PC-9 (cell line): ENCODE results near the gene TRIM66. TPM values are rescaled to one million over a fixed set of nuclear protein-coding genes. Genes with fewer than 3 reads are reported as not detected.

Source experiments
- BruUV-seq: library from RNA; stranded (reverse); fragments of 400-500 nt; replicated peaks from 2 replicates; lab custom pipeline; 2021; lab: Mats Ljungman, UMichigan
- CTCF ChIA-PET: fragments of 300-600 bp; sonication (Branson Sonifier 250); formaldehyde crosslinking; loops from one replicate; lab custom pipeline; 2022; ENCODE audit warnings: antibody characterized with exemption; lab: Charles Lee
- POLR2A ChIA-PET: fragments of 300-600 bp; sonication (Branson Sonifier 250); formaldehyde crosslinking; loops from one replicate; lab custom pipeline; 2022; ENCODE audit warnings: antibody characterized with exemption; ENCODE audit not compliant: unreplicated experiment; lab: Charles Lee
- DNase-seq, 2 experiments: peaks; one replicate each; pipeline versions ENCODE4 v3.0.0 to v3.0.0-alpha.2; 2015 to 2022; ENCODE audit warnings: mixed read lengths in 1 of 2
- H2AFZ ChIP-seq: fragments of 200-600 bp; sonication (generic); 2 replicates; pipeline ENCODE4 v1.8.1; 2017; ENCODE audit warnings: antibody characterized with exemption
- H3F3A ChIP-seq: fragments of 200-600 bp; sonication (generic); 2 replicates; pipeline ENCODE4 v1.8.1; 2017; ENCODE audit warnings: antibody characterized with exemption, mild to moderate bottlenecking, low read depth; ENCODE audit not compliant: insufficient read depth
- H3K27ac ChIP-seq: fragments of 200-600 bp; sonication (generic); 2 replicates; pipeline ENCODE4 v1.6.1; 2016; ENCODE audit warnings: mixed run types
- H3K27me3 ChIP-seq: fragments of 200-600 bp; sonication (generic); 2 replicates; pipeline ENCODE4 v1.6.1; 2016; ENCODE audit warnings: low read depth, mixed run types; ENCODE audit not compliant: insufficient read depth
- H3K36me3 ChIP-seq: fragments of 200-600 bp; sonication (generic); 2 replicates; pipeline ENCODE4 v1.6.1; 2016; ENCODE audit warnings: low read depth, mixed run types
- H3K4me1 ChIP-seq: fragments of 200-600 bp; sonication (generic); replicated peaks from 2 replicates; pipeline ENCODE4 v1.6.1; 2016; ENCODE audit warnings: mixed run types; ENCODE audit not compliant: insufficient read depth
- H3K4me2 ChIP-seq: fragments of 200-600 bp; sonication (generic); 2 replicates; pipeline ENCODE4 v1.6.1; 2017; ENCODE audit warnings: mixed run types
- H3K4me3 ChIP-seq: fragments of 200-600 bp; sonication (generic); 2 replicates; pipeline ENCODE4 v1.6.1; 2016; ENCODE audit warnings: mixed run types
- H3K79me2 ChIP-seq: fragments of 200-600 bp; sonication (generic); 2 replicates; pipeline ENCODE4 v1.6.1; 2017; ENCODE audit warnings: low read depth, mixed run types
- H3K9me2 ChIP-seq: fragments of 200-600 bp; sonication (generic); 2 replicates; pipeline ENCODE4 v1.8.1; 2017; ENCODE audit warnings: mild to moderate bottlenecking; ENCODE audit not compliant: insufficient read depth
- H3K9me3 ChIP-seq: fragments of 200-600 bp; sonication (generic); 2 replicates; pipeline ENCODE4 v1.8.1; 2016; ENCODE audit warnings: low read depth; ENCODE audit not compliant: insufficient read depth
- H4K20me1 ChIP-seq: fragments of 200-600 bp; sonication (generic); 2 replicates; pipeline ENCODE4 v1.8.1; 2017; ENCODE audit not compliant: insufficient read depth
- EZH2 ChIP-seq: fragments of 200-600 bp; sonication (generic); IDR thresholded peaks from 2 replicates; pipeline ENCODE4 v1.8.0; 2017; ENCODE audit warnings: antibody characterized with exemption, low read depth
- intact Hi-C: fragments of 100-400 bp; cut with micrococcal nuclease; formaldehyde crosslinking; loops from one replicate; pipeline ENCODE4 v1.10.0; 2022; ENCODE audit not compliant: unreplicated experiment
- total RNA-seq: library from RNA; stranded (reverse); gene quantifications from 2 replicates; pipeline ENCODE4 v1.2.3, GENCODE V29; 2021
- TF ChIP-seq, protein P1 (sequence below): fragments of 200-600 bp; sonication (generic); conservative IDR thresholded peaks from 2 replicates; pipeline ENCODE4 v1.6.1; 2017; ENCODE audit warnings: mixed run types, antibody characterized with exemption, mild to moderate bottlenecking, moderate library complexity

TRIM66 gene
- total RNA-seq, 1 experiment from 2014 or later: 17.0 TPM

DNA sequence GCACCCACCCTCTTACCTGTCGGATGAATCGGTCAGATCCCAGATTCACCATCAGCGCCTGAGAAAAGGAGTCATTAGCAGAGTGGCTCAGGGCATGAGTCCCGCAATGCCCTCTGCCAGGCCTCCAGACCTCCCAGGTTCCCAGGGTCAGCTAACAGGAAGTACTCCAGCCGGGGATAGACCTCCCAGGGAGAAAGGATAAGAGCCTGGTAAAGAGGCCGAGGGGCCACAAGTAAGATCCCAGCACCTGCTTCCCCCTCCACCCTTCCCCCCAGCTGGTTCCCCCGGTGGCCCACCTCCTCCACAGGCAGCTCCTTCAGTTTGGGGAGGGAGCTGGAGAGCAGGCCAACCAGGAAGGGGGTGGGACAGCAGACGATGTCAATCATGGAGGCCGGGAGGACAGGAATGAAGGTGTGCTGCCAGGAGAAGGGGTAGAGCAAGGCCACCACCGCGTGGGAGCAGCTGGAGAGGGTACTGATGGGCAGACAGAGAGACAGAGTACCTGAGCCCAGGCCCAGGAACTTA lies 16.5 kb upstream of the TRIM66 start:
- no peak for DNase-seq
- no peak overlapping the region for H3K4me2 ChIP-seq
- H4K20me1 ChIP-seq: no peaks in the 10 kb centered on the region
- H2AFZ ChIP-seq: no peak overlapping the region
- intact Hi-C loops: no loop called here
- H3K4me1 ChIP-seq: no peaks in the 10 kb centered on the region
- TF ChIP-seq, protein P1, sequence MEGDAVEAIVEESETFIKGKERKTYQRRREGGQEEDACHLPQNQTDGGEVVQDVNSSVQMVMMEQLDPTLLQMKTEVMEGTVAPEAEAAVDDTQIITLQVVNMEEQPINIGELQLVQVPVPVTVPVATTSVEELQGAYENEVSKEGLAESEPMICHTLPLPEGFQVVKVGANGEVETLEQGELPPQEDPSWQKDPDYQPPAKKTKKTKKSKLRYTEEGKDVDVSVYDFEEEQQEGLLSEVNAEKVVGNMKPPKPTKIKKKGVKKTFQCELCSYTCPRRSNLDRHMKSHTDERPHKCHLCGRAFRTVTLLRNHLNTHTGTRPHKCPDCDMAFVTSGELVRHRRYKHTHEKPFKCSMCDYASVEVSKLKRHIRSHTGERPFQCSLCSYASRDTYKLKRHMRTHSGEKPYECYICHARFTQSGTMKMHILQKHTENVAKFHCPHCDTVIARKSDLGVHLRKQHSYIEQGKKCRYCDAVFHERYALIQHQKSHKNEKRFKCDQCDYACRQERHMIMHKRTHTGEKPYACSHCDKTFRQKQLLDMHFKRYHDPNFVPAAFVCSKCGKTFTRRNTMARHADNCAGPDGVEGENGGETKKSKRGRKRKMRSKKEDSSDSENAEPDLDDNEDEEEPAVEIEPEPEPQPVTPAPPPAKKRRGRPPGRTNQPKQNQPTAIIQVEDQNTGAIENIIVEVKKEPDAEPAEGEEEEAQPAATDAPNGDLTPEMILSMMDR: no peak
- no peak for TF ChIP-seq EZH2
- H3K27ac ChIP-seq: no peak overlapping the region
- BruUV-seq: no TSS peak
- H3K9me3 ChIP-seq: no peaks in the 10 kb centered on the region
- no peaks in the 10 kb centered on the region for H3K9me2 ChIP-seq
- H3K27me3 ChIP-seq: no peaks in the 10 kb centered on the region
- H3K36me3 ChIP-seq: no peaks in the 10 kb centered on the region
- ChIA-PET CTCF (no interaction called here), POLR2A (interaction anchor here (0.5 kb wide), 1 partner anchor 88 kb away, joined by 4 read pairs; no protein-coding TSS in a partner anchor)
- no peaks in the 10 kb centered on the region for H3K79me2 ChIP-seq
- no peaks in the 10 kb centered on the region for H3F3A ChIP-seq
- H3K4me3 ChIP-seq: no peak overlapping the region

DNA sequence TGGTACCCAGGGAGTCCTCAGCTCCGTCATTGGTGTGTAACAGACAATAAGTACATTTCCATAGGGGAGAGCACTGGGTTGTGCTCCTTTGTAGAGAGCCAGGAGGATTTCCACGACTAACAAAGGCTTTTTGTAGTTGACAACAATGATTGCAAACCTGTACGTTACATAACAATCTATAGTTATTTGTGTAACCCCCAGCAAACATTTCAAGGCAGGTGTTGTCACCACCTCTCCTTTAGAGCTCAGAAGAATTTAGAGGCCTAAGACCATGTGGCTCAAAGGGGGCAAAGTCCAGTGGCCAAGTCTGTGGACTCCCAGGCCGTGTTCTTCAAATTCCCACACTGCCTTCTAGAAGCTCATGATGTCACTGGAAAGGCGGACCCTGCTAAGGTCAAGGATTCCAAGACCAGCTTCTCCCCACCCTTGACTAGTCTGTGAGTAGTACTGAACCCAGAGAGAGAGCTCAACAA lies 15.9 kb upstream of the TRIM66 start:
- DNase-seq: no peak
- Histone ChIP-seq H3K9me3 (no peaks in the 10 kb centered on the region), H3K4me2 (no peak overlapping the region), H3K27me3 (no peaks in the 10 kb centered on the region), H3K27ac (no peak overlapping the region), H3K4me1 (no peaks in the 10 kb centered on the region), H3K79me2 (no peaks in the 10 kb centered on the region), H4K20me1 (no peaks in the 10 kb centered on the region), H3K36me3 (no peaks in the 10 kb centered on the region), H3K9me2 (no peaks in the 10 kb centered on the region), H2AFZ (no peak overlapping the region), H3K4me3 (no peak overlapping the region), H3F3A (no peaks in the 10 kb centered on the region)
- no TSS peak for BruUV-seq
- POLR2A ChIA-PET: interaction anchor here (0.5 kb wide), 1 partner anchor 88 kb away, joined by 4 read pairs; no protein-coding TSS in a partner anchor
- CTCF ChIA-PET: no interaction called here
- TF ChIP-seq, protein P1: no peak
- TF ChIP-seq EZH2: no peak
- intact Hi-C loops: no loop called here

DNA sequence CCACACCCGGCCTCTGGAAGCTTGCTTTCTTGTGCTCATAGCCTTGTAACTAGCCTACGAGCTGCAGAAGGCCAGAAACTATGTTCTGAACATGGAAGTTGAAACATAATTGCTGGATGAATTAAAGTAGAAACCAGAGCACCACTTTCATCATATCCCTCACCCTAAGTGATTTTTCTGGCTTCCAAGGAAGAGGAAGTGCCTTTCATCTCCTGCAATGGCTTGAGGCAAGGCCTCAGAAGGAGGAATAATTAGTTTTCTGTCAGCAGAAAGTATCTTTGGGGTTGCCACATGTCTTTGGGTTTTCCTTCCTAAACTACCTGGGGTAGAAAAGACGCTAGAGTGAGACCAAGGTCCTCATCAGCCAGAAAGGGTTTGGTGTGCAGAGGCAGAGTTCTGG lies 14.6 kb upstream of the TRIM66 start:
- TF ChIP-seq, protein P1: no peak
- no peak for TF ChIP-seq EZH2
- no peak overlapping the region for H3K27ac ChIP-seq
- ChIA-PET POLR2A (interaction anchor here (0.5 kb wide), 1 partner anchor 70 kb away, joined by 6 read pairs; no protein-coding TSS in a partner anchor), CTCF (interaction anchor here (0.6 kb wide), 1 partner anchor 171 kb away, joined by 4 read pairs; no protein-coding TSS in a partner anchor)
- H3K9me3 ChIP-seq: no peaks in the 10 kb centered on the region
- no peaks in the 10 kb centered on the region for H3K27me3 ChIP-seq
- BruUV-seq: no TSS peak
- no peak overlapping the region for H3K4me3 ChIP-seq
- no peaks in the 10 kb centered on the region for H3K9me2 ChIP-seq
- no peak overlapping the region for H3K4me2 ChIP-seq
- intact Hi-C loops: no loop called here
- H3K4me1 ChIP-seq: no peaks in the 10 kb centered on the region
- H4K20me1 ChIP-seq: no peaks in the 10 kb centered on the region
- H2AFZ ChIP-seq: no peak overlapping the region
- no peaks in the 10 kb centered on the region for H3F3A ChIP-seq
- no peaks in the 10 kb centered on the region for H3K36me3 ChIP-seq
- H3K79me2 ChIP-seq: no peaks in the 10 kb centered on the region
- no peak for DNase-seq
